HepG2 (cell line): ENCODE results near the gene KIF5B. TPM values are rescaled to one million over a fixed set of nuclear protein-coding genes. Genes with fewer than 3 reads are reported as not detected.

Experiments used
- ATAC-seq: fragments of 200-7000 bp; cut with Tn5 transposase; 3 replicates; pipeline ENCODE4 v1.9.1; 2020; ENCODE audit warnings: mild to moderate bottlenecking, moderate library complexity
- BruUV-seq: library from RNA; stranded (reverse); fragments of 400-500 nt; replicated peaks from 2 replicates; lab custom pipeline; 2021; lab: Mats Ljungman, UMichigan
- CTCF ChIA-PET: fragments of 300-600 bp; formaldehyde crosslinking; extraction: SDS; loops from one replicate; lab custom pipeline; 2021; ENCODE audit warnings: low total read pairs, inconsistent platforms, low intra/inter-chr PET ratio; lab: Yijun Ruan, JAX
- POLR2A ChIA-PET: fragments of 350-600 bp; sonication (Branson Sonifier 250); formaldehyde crosslinking; loops from one replicate; lab custom pipeline; 2020; ENCODE audit warnings: antibody characterized with exemption, inconsistent platforms; lab: Yijun Ruan, JAX
- DNase-seq: peaks from one replicate; pipeline ENCODE4 v3.0.0-alpha.2; 2015; ENCODE audit warnings: low spot score
- FAIRE-seq: peaks from 3 replicates; lab custom pipeline; 2011; peaks lifted over from hg19 to GRCh38; lab: Jason Lieb, UNC
- H2AFZ ChIP-seq: one replicate; pipeline ENCODE4 v1.6.1; 2011; ENCODE audit warnings: low read length, inconsistent platforms
- H3K27ac ChIP-seq: fragments of 300-600 bp; 3 replicates; pipeline ENCODE4 v1.8.0; 2011; ENCODE audit warnings: mixed run types, mild to moderate bottlenecking, mixed read lengths, low read length, inconsistent platforms; ENCODE audit not compliant: insufficient read depth; ENCODE audit errors: extremely low read length
- H3K27me3 ChIP-seq, 2 experiments: fragments of 200-600 bp in 1 of 2; 2 replicates in 1 of 2; 3 replicates in 1 of 2; pipeline versions ENCODE4 v1.6.0 to v1.8.0; 2011; ENCODE audit warnings: low read length in 2 of 2, mild to moderate bottlenecking in 2 of 2, moderate library complexity in 2 of 2, inconsistent platforms in 1 of 2; ENCODE audit not compliant: insufficient read depth in 2 of 2, control insufficient read depth in 1 of 2
- H3K36me3 ChIP-seq, 2 experiments: fragments of 200-600 bp in 1 of 2; replicated peaks in 1 of 2; 2 replicates in 1 of 2; 3 replicates in 1 of 2; pipeline versions ENCODE4 v1.5.1 to v1.8.0; 2011; ENCODE audit warnings: low read length in 2 of 2, inconsistent platforms in 1 of 2; ENCODE audit not compliant: insufficient read depth in 2 of 2, control insufficient read depth in 1 of 2
- H3K4me1 ChIP-seq: 2 replicates; pipeline ENCODE4 v1.5.1; 2012; ENCODE audit warnings: low read length, inconsistent platforms; ENCODE audit not compliant: insufficient read depth
- H3K4me2 ChIP-seq: 2 replicates; pipeline ENCODE4 v1.6.0; 2011; ENCODE audit warnings: low read depth, low read length, inconsistent platforms
- H3K4me3 ChIP-seq, 3 experiments: fragments of 200-600 bp in 1 of 3; sonication (generic), shearing (Covaris generic) in 1 of 3; replicated peaks in 1 of 3; 2 replicates each; pipeline ENCODE4 v1.5.1; 2011 to 2016; ENCODE audit warnings: low read length in 3 of 3, inconsistent platforms in 2 of 3, low read depth in 2 of 3, mild to moderate bottlenecking in 2 of 3, control low read depth in 1 of 3, mixed read lengths in 1 of 3; ENCODE audit not compliant: insufficient read depth in 1 of 3
- H3K79me2 ChIP-seq: one replicate; pipeline ENCODE4 v1.6.1; 2011; ENCODE audit warnings: low read length, inconsistent platforms; ENCODE audit not compliant: insufficient read depth
- H3K9ac ChIP-seq: 2 replicates; pipeline ENCODE4 v1.6.0; 2011; ENCODE audit warnings: mild to moderate bottlenecking, low read depth, low read length, inconsistent platforms; ENCODE audit not compliant: insufficient read depth
- H3K9me3 ChIP-seq: 2 replicates; pipeline ENCODE4 v1.5.1; 2012; ENCODE audit warnings: mild to moderate bottlenecking, low read length
- H4K20me1 ChIP-seq: 2 replicates; pipeline ENCODE4 v1.6.0; 2011; ENCODE audit warnings: inconsistent platforms, mild to moderate bottlenecking, low read length, moderate library complexity; ENCODE audit not compliant: insufficient read depth
- ATF3 ChIP-seq: sonication (generic); formaldehyde crosslinking; IDR thresholded peaks from 2 replicates; pipeline ENCODE4 v1.4.0; 2020; ENCODE audit warnings: missing genetic modification reagents
- HIVEP1 ChIP-seq: sonication (generic); formaldehyde crosslinking; IDR thresholded peaks from 2 replicates; pipeline ENCODE4 v1.4.0; 2020; ENCODE audit warnings: mild to moderate bottlenecking, missing genetic modification reagents
- PLRG1 ChIP-seq: fragments of 450-650 bp; conservative IDR thresholded peaks from 2 replicates; pipeline ENCODE4 v1.6.1; 2016
- SALL2 ChIP-seq: sonication (generic); formaldehyde crosslinking; IDR thresholded peaks from 2 replicates; pipeline ENCODE4 v1.8.1; 2023; ENCODE audit warnings: mild to moderate bottlenecking, missing genetic modification reagents, inconsistent platforms
- TFDP2 ChIP-seq: sonication (generic); formaldehyde crosslinking; IDR thresholded peaks from 2 replicates; pipeline ENCODE4 v1.4.0; 2020; ENCODE audit warnings: missing genetic modification reagents
- THAP8 ChIP-seq: sonication (generic); formaldehyde crosslinking; IDR thresholded peaks from 2 replicates; pipeline ENCODE4 v1.5.1; 2020; ENCODE audit warnings: missing genetic modification reagents, mild to moderate bottlenecking, borderline replicate concordance
- ZFP91 ChIP-seq: sonication (generic); formaldehyde crosslinking; IDR thresholded peaks from 2 replicates; pipeline ENCODE4 v1.9.0; 2022; ENCODE audit warnings: missing genetic modification reagents, mild to moderate bottlenecking, borderline replicate concordance
- ZMYM2 ChIP-seq: sonication (generic); formaldehyde crosslinking; IDR thresholded peaks from 2 replicates; pipeline ENCODE4 v1.8.0; 2022; ENCODE audit warnings: mild to moderate bottlenecking, missing genetic modification reagents
- ZNF20 ChIP-seq: sonication (generic); formaldehyde crosslinking; IDR thresholded peaks from 2 replicates; pipeline ENCODE4 v1.4.0; 2020; ENCODE audit warnings: mild to moderate bottlenecking, moderate library complexity, missing genetic modification reagents
- ZNF3 ChIP-seq: IDR thresholded peaks from 2 replicates; pipeline ENCODE4 v1.7.0; 2017; ENCODE audit warnings: inconsistent platforms
- ZNF563 ChIP-seq: sonication (generic); formaldehyde crosslinking; IDR thresholded peaks from 2 replicates; pipeline ENCODE4 v1.8.0; 2022; ENCODE audit warnings: mild to moderate bottlenecking, moderate library complexity, missing genetic modification reagents
- ZNF768 ChIP-seq: sonication (generic); formaldehyde crosslinking; IDR thresholded peaks from 2 replicates; pipeline ENCODE4 v1.4.0; 2020; ENCODE audit warnings: missing genetic modification reagents
- WGBS: methylation state at CpG from one replicate; pipeline ENCODE4 v1.1.6; 2017; ENCODE audit warnings: low lambda C conversion rate; 5-methylcytosine and 5-hydroxymethylcytosine counted together
- in situ Hi-C: cut with HindIII; loops from 2 replicates; pipeline ENCODE4 v1.10.0; 2017; ENCODE audit warnings: low pct_unique_long_range_greater_than_20kb; ENCODE audit not compliant: extremely low pct_ligation_motif_present
- intact Hi-C: fragments of 100-400 bp; cut with micrococcal nuclease; formaldehyde crosslinking; loops from one replicate; pipeline ENCODE4 v1.10.0; 2022; ENCODE audit not compliant: unreplicated experiment
- polyA plus RNA-seq, 8 experiments: library from polyadenylated mRNA; depleted of rRNA in 3 of 8; stranded (reverse) in 7 of 8; unstranded in 1 of 8; fragments of >200 nt; fragmentation: Illumina TruSeq in 4 of 8; extraction: Trizol in 4 of 8; gene quantifications; 2 replicates each; pipeline versions ENCODE4 v1.2.1 to v1.2.3, GENCODE V29; 2011 to 2016; ENCODE audit warnings: low read depth in 4 of 8, missing spikeins in 1 of 8, mixed read lengths in 1 of 8; ENCODE audit not compliant: insufficient read depth in 1 of 8
- total RNA-seq, 5 experiments: library from RNA; depleted of rRNA; stranded (reverse); fragments of >200 nt; fragmentation: Illumina TruSeq; extraction: Trizol; gene quantifications; 2 replicates each; pipeline ENCODE4 v1.2.3, GENCODE V29; 2016; ENCODE audit warnings: low read depth in 1 of 5

The KIF5B gene
- total and polyA plus RNA-seq, 2 of the 13 experiments (the other 11 are each of a cell fraction or from before 2014, with no cell fraction given) = 34.3 to 133 TPM

- H3K9ac ChIP-seq = no peak overlapping the region
- no TSS peak for BruUV-seq
- H2AFZ ChIP-seq = no peak overlapping the region
- CTCF ChIA-PET = no interaction called here
- POLR2A ChIA-PET = no interaction called here
- no peaks in the 10 kb centered on the region for H3K27me3 ChIP-seq
- intact Hi-C loops (no loop called here), in situ Hi-C loops (no loop called here)
- H3K4me3 ChIP-seq = no peak overlapping the region
- DNase-seq (no peak), FAIRE-seq (no peak), ATAC-seq (no peak)
- peaks cover 14% of the 10 kb centered on the region for H3K9me3 ChIP-seq
- peaks cover 24% of the 10 kb centered on the region for H3K4me1 ChIP-seq
- H3K36me3 ChIP-seq = no peaks in the 10 kb centered on the region; a peak in 1 of 5 replicates
- H3K27ac ChIP-seq = no peak overlapping the region
- WGBS = 90% methylated on average over 2 of the region's 2 CpGs
- TF ChIP-seq ZFP91 (no peak), ZNF3 (CRISPR knock-in tag) (peak; percentile 95)
- no peak overlapping the region for H3K4me2 ChIP-seq
- no peaks in the 10 kb centered on the region for H4K20me1 ChIP-seq
- H3K79me2 ChIP-seq = no peaks in the 10 kb centered on the region
These were observed 37.4 kb upstream of the KIF5B start for GRCh38 chr10:32093650-32094049.

GRCh38 chr10:32091046-32091445, 34.8 kb upstream of the KIF5B start:
- Histone ChIP-seq H3K9ac (no peak overlapping the region), H3K79me2 (no peaks in the 10 kb centered on the region), H3K9me3 (no peaks in the 10 kb centered on the region), H3K4me1 (peaks cover 19% of the 10 kb centered on the region), H3K27ac (no peak overlapping the region), H3K36me3 (no peaks in the 10 kb centered on the region; a peak in 1 of 5 replicates), H3K4me3 (no peak overlapping the region), H3K27me3 (no peaks in the 10 kb centered on the region), H3K4me2 (no peak overlapping the region), H2AFZ (no peak overlapping the region), H4K20me1 (no peaks in the 10 kb centered on the region)
- FAIRE-seq (no peak), DNase-seq (no peak), ATAC-seq (no peak)
- TF ChIP-seq SALL2 (CRISPR knock-in tag) (no peak), TFDP2 (CRISPR knock-in tag) (no peak), ZNF563 (CRISPR knock-in tag) (no peak), THAP8 (no peak), ZNF20 (CRISPR knock-in tag) (no peak), PLRG1 (no peak), ATF3 (CRISPR knock-in tag) (no peak), HIVEP1 (CRISPR knock-in tag) (no peak), ZNF768 (CRISPR knock-in tag) (no peak), ZMYM2 (CRISPR knock-in tag) (no peak)
- in situ Hi-C loops = no loop called here
- intact Hi-C loops = no loop called here
- ChIA-PET POLR2A (no interaction called here), CTCF (no interaction called here)
- BruUV-seq = no TSS peak
